Activated CD4-positive, alpha-beta T cell treated with anti-CD3 and anti-CD28 coated beads, Interleukin-2, amount 50 U/mL, for 48 hours (primary cell): ENCODE results near the gene ILDR1.
A peak's percentile ranks its signal among the peaks of the same experiment; 100 is the strongest.

Experiments used
- DNase-seq, 2 experiments: peaks; one replicate each; pipeline ENCODE4 v3.0.0-alpha.2; 2020

Gene ILDR1

GRCh38 chr3:122013448-122013925, 8.6 kb downstream of the ILDR1 start:
- DNase-seq = no peak

- DNase-seq = no peak
Observed at GRCh38 chr3:122012821-122013220, 9.2 kb downstream of the ILDR1 start.

GRCh38 chr3:122011396-122011795, 10.7 kb downstream of the ILDR1 start:
- DNase-seq = no peak

DNA sequence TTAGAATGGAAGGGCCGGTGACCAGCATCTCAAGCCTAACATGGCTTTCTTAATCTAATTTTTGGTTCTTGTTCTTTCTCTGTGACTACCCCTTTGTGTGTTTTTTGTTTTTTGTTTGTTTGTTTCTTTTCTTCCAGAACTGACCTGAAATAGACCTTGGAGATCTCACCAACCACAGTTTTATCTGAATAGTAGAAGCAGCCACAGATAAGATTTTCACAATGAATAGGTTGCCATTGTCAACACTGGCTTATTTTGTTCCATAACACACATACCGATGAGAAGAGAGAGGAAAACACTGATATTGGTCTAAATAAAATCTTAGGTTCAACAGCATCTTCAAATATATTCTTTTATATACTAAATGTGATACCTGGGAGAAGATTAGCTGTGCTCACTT, 11.5 kb downstream of the ILDR1 start:
- DNase-seq = no peak

DNA sequence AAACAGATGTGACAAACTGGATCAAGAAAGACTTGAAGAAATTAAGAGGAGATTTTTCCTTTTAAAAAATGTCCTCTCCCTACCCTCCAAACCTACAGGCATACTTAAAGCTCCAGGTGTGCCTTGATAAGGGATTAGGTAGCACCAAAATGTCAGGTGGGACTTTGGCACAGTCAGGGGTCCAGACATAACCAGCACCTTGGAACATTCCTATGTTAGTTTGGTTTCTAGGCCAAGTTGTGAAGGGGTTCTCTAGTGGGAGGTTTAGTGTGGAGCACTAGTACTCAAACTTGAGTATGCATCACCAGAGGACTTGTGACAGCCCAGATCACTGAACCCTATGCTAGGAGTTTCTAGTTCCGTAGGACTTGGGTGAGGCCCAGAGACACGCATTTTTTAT, 13.9 kb downstream of the ILDR1 start:
- no peak for DNase-seq

GRCh38 chr3:122006267-122006666, 15.8 kb downstream of the ILDR1 start:
- DNase-seq = no peak

DNA sequence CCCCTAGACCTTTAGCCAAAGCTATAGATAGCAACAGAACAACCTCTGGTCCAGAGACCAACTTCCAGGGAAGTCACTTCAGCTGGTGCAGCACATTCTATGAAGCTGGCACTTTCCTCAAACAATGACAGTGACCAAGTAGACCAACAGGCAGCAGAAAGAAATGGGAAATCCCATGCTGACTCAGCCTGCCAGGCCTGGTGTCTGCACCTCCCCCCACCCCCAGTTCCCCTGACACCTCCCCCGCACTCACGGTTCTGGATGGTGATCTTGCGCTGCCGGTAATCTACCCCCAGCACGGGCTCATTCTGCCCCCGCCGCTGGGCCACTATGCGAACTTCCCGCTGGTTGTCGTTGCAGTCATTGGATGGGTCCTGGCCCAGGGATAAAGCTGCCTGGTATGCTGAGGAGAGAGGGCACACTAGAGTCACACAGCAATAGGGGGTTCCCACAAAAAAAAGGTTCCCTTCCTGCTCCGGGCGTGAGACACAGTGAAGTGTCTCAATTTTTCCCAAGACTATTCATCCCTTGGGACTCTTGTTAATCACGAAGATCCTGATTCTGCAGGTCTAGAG, 17.0 kb downstream of the ILDR1 start:
- DNase-seq = peak; percentile 25 to 50

DNA sequence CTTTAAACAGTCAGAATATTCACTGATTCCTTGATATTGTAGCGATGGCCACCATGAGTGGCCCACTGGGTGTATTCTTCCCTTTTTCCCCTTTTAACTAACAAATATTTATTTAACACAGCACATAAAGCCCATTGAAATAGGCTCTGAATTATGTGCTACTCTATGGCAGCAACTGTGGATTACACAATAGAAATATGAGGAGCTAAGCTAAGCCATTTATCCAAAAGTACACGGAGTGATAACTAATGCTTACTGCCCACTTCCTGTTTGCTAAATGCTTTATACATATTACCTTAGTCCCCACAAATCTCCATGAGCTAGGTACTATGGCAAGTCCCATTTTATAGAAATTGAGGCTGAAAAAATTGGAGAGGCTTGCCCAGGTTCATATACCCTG, 17.9 kb downstream of the ILDR1 start:
- DNase-seq = no peak

GRCh38 chr3:122003606-122004005, 18.4 kb downstream of the ILDR1 start:
- DNase-seq = no peak

DNA sequence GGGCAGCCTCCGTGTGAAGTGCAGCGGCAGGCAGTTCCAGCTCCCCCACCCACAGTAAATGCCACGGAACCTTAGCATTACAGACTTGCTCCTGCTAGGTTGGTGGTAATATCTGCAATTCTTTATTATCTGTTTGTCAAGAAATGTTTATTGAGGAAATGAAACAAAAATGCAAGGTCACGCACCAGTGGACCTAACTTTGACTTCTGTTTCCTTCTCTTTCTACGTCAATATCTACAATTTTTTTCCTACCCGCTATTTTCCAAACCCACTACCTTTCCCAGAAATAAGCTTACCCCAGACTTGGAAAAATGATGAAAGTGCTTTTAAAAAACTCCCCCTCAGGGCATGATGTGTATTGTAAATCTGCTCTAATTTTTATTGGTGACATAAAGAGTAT, 18.9 kb downstream of the ILDR1 start:
- DNase-seq = no peak

GRCh38 chr3:122002611-122003010, 19.4 kb downstream of the ILDR1 start:
- DNase-seq = no peak

GRCh38 chr3:122001892-122002291, 20.2 kb downstream of the ILDR1 start:
- DNase-seq = no peak

- DNase-seq = no peak
Observed at GRCh38 chr3:122000936-122001605, 21.0 kb downstream of the ILDR1 start.

DNA sequence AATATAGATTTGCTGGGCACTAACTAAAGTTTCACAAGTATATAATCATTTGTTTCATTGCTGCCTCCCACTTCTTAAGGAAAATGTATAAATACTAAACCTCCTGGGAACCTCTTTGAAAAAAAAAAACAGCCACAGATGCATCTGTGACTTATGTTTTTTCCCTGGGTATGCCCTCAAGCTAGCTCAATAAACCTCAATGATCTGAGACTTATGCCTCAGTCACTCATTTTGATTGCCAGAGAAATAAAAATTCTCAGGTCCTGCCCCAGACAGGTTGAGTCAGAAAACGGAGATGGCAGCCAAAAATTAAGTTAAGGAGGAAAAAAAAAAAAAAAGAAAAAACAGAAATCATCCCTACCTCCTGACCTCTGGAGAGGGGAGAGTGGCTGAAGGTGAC, 22.1 kb downstream of the ILDR1 start:
- no peak for DNase-seq

- DNase-seq = no peak
Observed at GRCh38 chr3:121998611-121999473, 23.2 kb downstream of the ILDR1 start.

DNA sequence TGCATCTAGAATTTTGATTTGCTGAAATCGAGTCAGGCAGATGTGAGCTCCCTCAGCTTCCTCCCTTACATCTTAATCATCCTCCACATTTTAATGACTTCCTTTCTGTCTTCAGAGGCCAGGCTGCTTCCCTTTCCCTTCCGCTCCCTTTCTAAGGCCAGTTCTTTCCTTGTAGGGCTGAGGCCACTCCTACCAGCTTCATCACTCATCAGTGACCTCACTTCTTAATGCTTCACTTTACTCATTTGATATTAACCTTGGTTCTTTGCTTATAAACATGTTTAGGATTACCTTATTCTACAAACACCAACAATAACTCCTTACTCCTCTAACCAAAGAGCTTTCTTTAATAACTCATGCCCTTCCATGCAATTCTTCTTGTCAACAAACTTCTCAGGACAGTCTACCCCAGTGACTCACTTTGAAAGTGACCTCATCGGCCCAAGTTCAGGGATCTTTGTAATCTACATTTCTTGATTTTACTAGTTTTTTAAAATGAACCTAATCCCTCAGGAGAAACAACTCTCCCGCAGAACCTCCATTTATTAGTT, 23.9 kb downstream of the ILDR1 start:
- DNase-seq = no peak

- no peak for DNase-seq
Observed at GRCh38 chr3:121997372-121997771, 24.7 kb downstream of the ILDR1 start.

DNA sequence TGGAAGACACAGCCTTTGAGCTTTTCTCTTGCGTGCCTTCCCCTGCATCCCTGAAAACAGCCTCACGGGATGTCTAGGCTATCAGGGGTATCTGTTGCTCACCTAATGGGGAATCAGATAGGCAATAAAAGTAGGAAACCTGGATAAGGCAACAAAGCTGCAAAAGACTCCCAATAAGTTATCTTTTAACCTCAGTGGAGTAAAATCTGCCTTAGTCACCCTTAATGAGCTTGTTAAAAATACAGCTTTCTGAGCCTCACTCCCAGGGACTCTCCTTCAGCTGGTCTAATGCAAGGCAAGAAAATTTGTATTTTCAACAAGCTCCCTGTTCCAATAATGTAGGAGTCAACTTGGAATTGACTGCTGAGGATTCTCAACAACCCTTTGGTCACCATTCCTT, 25.6 kb downstream of the ILDR1 start:
- DNase-seq = no peak

- peak in 1 of 2 experiments; percentile 40 for DNase-seq
Observed at GRCh38 chr3:121995161-121996137, 26.6 kb downstream of the ILDR1 start.

DNA sequence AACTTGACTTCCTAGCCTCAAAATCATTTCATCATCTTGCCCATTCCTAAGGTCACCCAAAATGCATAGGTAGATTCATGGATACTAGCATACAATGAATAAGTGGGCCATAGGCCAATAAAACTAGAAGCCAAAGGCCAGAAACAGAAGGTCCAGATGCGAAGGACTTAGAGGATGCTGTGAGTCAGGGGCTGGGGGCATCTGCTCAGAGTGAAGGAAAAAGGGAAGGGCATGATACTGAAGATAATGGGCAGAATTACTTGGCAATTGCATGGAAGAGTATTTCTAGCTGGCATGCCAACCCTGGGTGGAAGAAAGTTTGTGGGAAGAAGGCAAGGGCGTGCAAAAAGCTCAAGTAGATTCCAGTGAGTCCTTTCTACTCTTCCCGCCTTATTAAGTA, 27.5 kb downstream of the ILDR1 start:
- DNase-seq = no peak

DNA sequence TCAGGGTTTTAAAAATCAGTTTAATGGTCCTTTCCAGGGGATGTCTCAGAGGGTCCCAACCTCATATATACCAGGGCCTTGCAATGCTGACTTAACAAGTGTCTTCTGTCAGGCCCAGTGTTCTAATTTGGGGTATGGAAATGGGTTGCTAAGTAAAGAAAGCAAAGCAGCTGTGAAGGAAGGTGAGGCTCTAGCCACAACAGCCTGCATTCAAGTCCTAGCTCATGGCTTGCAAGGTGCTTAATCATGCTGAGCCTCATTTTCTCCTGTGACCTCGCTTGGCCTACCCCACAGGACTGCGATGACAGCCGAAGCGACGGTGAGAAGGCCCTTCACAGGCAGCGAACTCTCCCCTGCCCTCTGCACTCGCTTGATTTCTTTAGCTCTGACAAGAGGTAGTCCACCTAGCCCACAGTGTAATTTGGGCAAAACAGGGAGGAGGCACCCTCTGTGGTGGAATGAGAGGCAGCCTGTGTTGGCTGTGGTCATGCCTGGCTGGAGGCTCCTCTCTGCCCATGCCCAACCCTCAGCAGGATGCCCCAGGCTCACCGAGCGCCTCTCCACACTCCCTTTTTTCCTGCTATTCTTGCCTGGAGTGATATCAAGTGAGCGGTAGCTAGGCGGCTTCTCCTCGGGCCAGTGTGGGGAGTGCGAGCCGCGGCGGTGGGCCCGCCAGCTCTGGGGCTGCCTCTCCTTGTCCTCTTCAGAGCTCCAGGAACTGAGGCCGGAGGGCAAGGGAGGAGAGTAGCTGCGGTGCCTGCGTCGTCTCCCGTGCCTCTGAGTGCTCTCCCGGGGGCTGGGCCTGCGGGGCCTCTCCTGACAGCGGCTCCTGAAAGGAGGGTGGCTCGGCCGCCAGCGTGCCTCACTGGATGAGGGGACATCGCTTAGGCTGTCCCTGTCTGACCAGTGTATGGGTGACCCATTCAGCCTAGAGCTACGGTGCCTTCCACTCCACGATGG, 29.2 kb downstream of the ILDR1 start:
- no peak for DNase-seq
